ENCODE measurements around the gene TRABD2A.

DNA sequence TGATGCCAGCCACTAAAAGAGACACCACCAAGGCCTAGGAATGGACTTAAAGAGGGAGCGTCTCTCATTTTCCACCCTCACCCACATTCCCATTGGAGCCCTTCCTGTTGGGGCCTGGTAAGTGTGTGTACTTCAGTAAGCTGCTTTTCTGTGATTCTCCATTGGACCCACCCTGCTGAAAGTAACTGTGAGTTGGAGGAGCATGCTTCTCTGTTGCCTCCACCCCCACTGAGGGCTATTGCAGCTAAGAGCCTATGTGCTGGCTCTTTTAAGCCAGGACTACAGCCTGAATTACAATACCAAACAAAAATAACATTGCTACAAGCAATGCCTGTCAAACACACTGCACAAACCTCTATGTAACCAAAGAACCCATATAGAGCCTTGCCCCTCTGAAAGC is 81.1 kb downstream of the TRABD2A start:
- TF ChIP-seq, protein P1, sequence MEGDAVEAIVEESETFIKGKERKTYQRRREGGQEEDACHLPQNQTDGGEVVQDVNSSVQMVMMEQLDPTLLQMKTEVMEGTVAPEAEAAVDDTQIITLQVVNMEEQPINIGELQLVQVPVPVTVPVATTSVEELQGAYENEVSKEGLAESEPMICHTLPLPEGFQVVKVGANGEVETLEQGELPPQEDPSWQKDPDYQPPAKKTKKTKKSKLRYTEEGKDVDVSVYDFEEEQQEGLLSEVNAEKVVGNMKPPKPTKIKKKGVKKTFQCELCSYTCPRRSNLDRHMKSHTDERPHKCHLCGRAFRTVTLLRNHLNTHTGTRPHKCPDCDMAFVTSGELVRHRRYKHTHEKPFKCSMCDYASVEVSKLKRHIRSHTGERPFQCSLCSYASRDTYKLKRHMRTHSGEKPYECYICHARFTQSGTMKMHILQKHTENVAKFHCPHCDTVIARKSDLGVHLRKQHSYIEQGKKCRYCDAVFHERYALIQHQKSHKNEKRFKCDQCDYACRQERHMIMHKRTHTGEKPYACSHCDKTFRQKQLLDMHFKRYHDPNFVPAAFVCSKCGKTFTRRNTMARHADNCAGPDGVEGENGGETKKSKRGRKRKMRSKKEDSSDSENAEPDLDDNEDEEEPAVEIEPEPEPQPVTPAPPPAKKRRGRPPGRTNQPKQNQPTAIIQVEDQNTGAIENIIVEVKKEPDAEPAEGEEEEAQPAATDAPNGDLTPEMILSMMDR (optimal IDR thresholded peaks at IDR 0.05 in 1 of 3, IDR thresholded peaks at IDR 0.05 in 1 of 3, conservative IDR thresholded peaks at IDR 0.05 in 1 of 3; ENCODE audit: extremely low read depth in 1 of 3, insufficient read depth in 2 of 3, low read length in 3 of 3): no peak
- TF ChIP-seq EZH2 (IDR thresholded peaks at IDR 0.05; ENCODE audit: low read length): no peak

Data from keratinocyte (primary cell).